H1 (cell line): Measurements from ENCODE around the gene LRTM2. TPM values are rescaled to one million over a fixed set of nuclear protein-coding genes. Genes with fewer than 3 reads are reported as not detected.

Experiments used
- CTCF ChIA-PET: fragments of 300-600 bp; sonication (Branson Sonifier 250); formaldehyde crosslinking; loops from one replicate; lab custom pipeline; 2021; ENCODE audit not compliant: partially characterized antibody; lab: Charles Lee
- POLR2A ChIA-PET: fragments of 300-600 bp; sonication (Branson Sonifier 250); formaldehyde crosslinking; loops from one replicate; lab custom pipeline; 2021; ENCODE audit warnings: inconsistent platforms; ENCODE audit not compliant: partially characterized antibody; lab: Charles Lee
- DNase-seq, 2 experiments: peaks; one replicate each; pipeline versions ENCODE4 v3.0.0 to v3.0.0-alpha.2; 2010 to 2022; ENCODE audit warnings: low spot score in 2 of 2, low read depth in 1 of 2, mixed read lengths in 1 of 2
- FAIRE-seq: peaks from 2 replicates; lab custom pipeline; 2011; peaks lifted over from hg19 to GRCh38; lab: Jason Lieb, UNC
- H2AFZ ChIP-seq: 2 replicates; pipeline ENCODE4 v1.8.1; 2012; ENCODE audit warnings: low read length, inconsistent platforms
- H2AK5ac ChIP-seq: 2 replicates; pipeline ENCODE4 v1.6.1; 2013; ENCODE audit warnings: low read depth, low read length
- H2BK120ac ChIP-seq: replicated peaks from 2 replicates; pipeline ENCODE3; 2013; ENCODE audit warnings: low read depth, low read length, inconsistent platforms
- H2BK12ac ChIP-seq: 2 replicates; pipeline ENCODE4 v1.6.1; 2013; ENCODE audit warnings: low read depth, low read length
- H2BK15ac ChIP-seq: 2 replicates; pipeline ENCODE4 v1.6.1; 2013; ENCODE audit warnings: low read length
- H2BK20ac ChIP-seq: 2 replicates; pipeline ENCODE4 v1.6.1; 2013; ENCODE audit warnings: low read length
- H2BK5ac ChIP-seq: 2 replicates; pipeline ENCODE4 v1.6.1; 2013; ENCODE audit warnings: low read depth, low read length
- H3K14ac ChIP-seq: 2 replicates; pipeline ENCODE4 v1.6.1; 2013; ENCODE audit warnings: inconsistent platforms; ENCODE audit not compliant: insufficient read length
- H3K18ac ChIP-seq: 2 replicates; pipeline ENCODE4 v1.6.1; 2013; ENCODE audit warnings: low read length; ENCODE audit errors: extremely low read depth
- H3K23ac ChIP-seq: 2 replicates; pipeline ENCODE4 v1.6.1; 2013; ENCODE audit warnings: inconsistent platforms; ENCODE audit not compliant: insufficient read length
- H3K23me2 ChIP-seq: 2 replicates; pipeline ENCODE4 v1.6.1; 2013; ENCODE audit warnings: low read depth, low read length
- H3K27ac ChIP-seq: 2 replicates; pipeline ENCODE4 v1.6.1; 2011; ENCODE audit warnings: low read depth, low read length, inconsistent platforms
- H3K27me3 ChIP-seq, 4 experiments: replicated peaks in 1 of 4; 1 replicate in 1 of 4; 2 replicates in 3 of 4; pipeline versions ENCODE4 v1.6.1 to v1.8.1; 2011 to 2013; ENCODE audit warnings: low read length in 3 of 4, mild to moderate bottlenecking in 3 of 4, inconsistent platforms in 2 of 4, mixed read lengths in 2 of 4, moderate library complexity in 1 of 4; ENCODE audit not compliant: control insufficient read depth in 3 of 4, insufficient read depth in 3 of 4; ENCODE audit errors: extremely low read depth in 1 of 4
- H3K36me3 ChIP-seq, 4 experiments: 2 replicates each; pipeline versions ENCODE4 v1.6.1 to v1.8.1; 2011 to 2013; ENCODE audit warnings: mild to moderate bottlenecking in 4 of 4, low read length in 3 of 4, moderate library complexity in 2 of 4, control low read depth in 1 of 4, inconsistent platforms in 1 of 4; ENCODE audit not compliant: insufficient read depth in 4 of 4, control insufficient read depth in 2 of 4
- H3K4ac ChIP-seq: replicated peaks from 2 replicates; pipeline ENCODE3; 2013; ENCODE audit warnings: low read length, low read depth, mixed read lengths, inconsistent platforms; ENCODE audit not compliant: insufficient read length
- H3K4me1 ChIP-seq, 4 experiments: replicated peaks in 1 of 4; 1 replicate in 1 of 4; 2 replicates in 3 of 4; pipeline versions ENCODE4 v1.6.1 to v1.8.1; 2011 to 2013; ENCODE audit warnings: low read length in 3 of 4, inconsistent platforms in 2 of 4, mixed read lengths in 1 of 4; ENCODE audit not compliant: insufficient read depth in 4 of 4, control insufficient read depth in 3 of 4
- H3K4me2 ChIP-seq, 2 experiments: 2 replicates each; pipeline versions ENCODE4 v1.6.1 to v1.8.1; 2011 to 2013; ENCODE audit warnings: low read depth in 2 of 2, low read length in 2 of 2, control low read depth in 1 of 2, inconsistent platforms in 1 of 2, mild to moderate bottlenecking in 1 of 2; ENCODE audit not compliant: insufficient read depth in 1 of 2
- H3K4me3 ChIP-seq, 4 experiments: fragments of 200-600, 300-600 bp in 1 of 4; sonication (generic), shearing (Covaris generic), sonication (Bioruptor Twin) in 1 of 4; 2 replicates each; pipeline versions ENCODE4 v1.5.1 to v1.8.1; 2011 to 2016; ENCODE audit warnings: low read length in 4 of 4, low read depth in 3 of 4, control low read depth in 2 of 4, inconsistent platforms in 2 of 4, mild to moderate bottlenecking in 2 of 4, mixed read lengths in 1 of 4, moderate library complexity in 1 of 4; ENCODE audit not compliant: insufficient read depth in 2 of 4; ENCODE audit errors: extremely low read depth in 1 of 4
- H3K56ac ChIP-seq: replicated peaks from 2 replicates; pipeline ENCODE3; 2013; ENCODE audit warnings: low read depth, mild to moderate bottlenecking, mixed read lengths, low read length, inconsistent platforms; ENCODE audit not compliant: insufficient read length
- H3K79me1 ChIP-seq: 2 replicates; pipeline ENCODE4 v1.6.1; 2013; ENCODE audit warnings: low read depth, low read length, control low read depth
- H3K79me2 ChIP-seq, 2 experiments: 2 replicates each; pipeline versions ENCODE4 v1.6.1 to v1.8.1; 2012 to 2013; ENCODE audit warnings: low read length in 2 of 2, mild to moderate bottlenecking in 2 of 2, inconsistent platforms in 1 of 2; ENCODE audit not compliant: insufficient read depth in 2 of 2, control insufficient read depth in 1 of 2
- H3K9ac ChIP-seq, 4 experiments: replicated peaks in 1 of 4; 1 replicate in 1 of 4; 2 replicates in 3 of 4; pipeline versions ENCODE4 v1.6.1 to v1.8.1; 2011 to 2013; ENCODE audit warnings: low read depth in 3 of 4, low read length in 3 of 4, control low read depth in 2 of 4, mild to moderate bottlenecking in 2 of 4, moderate library complexity in 2 of 4, inconsistent platforms in 1 of 4; ENCODE audit errors: extremely low read depth in 1 of 4
- H3K9me3 ChIP-seq, 2 experiments: 2 replicates each; pipeline versions ENCODE4 v1.6.1 to v1.8.1; 2012 to 2013; ENCODE audit warnings: mild to moderate bottlenecking in 2 of 2, moderate library complexity in 2 of 2, control low read depth in 1 of 2, inconsistent platforms in 1 of 2, low read depth in 1 of 2, low read length in 1 of 2, mixed read lengths in 1 of 2; ENCODE audit not compliant: insufficient read depth in 2 of 2
- H4K20me1 ChIP-seq, 2 experiments: replicated peaks in 1 of 2; 2 replicates each; pipeline versions ENCODE3 to v1.8.1; 2011 to 2013; ENCODE audit warnings: inconsistent platforms in 2 of 2, low read length in 2 of 2, mild to moderate bottlenecking in 1 of 2; ENCODE audit not compliant: insufficient read depth in 2 of 2, control insufficient read depth in 1 of 2
- H4K5ac ChIP-seq: 2 replicates; pipeline ENCODE4 v1.6.1; 2013; ENCODE audit warnings: low read length, low read depth, mixed read lengths, inconsistent platforms; ENCODE audit not compliant: insufficient read length
- H4K8ac ChIP-seq: 2 replicates; pipeline ENCODE4 v1.8.0; 2013; ENCODE audit warnings: mild to moderate bottlenecking, moderate library complexity, low read length, inconsistent platforms; ENCODE audit not compliant: insufficient read depth; ENCODE audit errors: extremely low read depth
- H4K91ac ChIP-seq: replicated peaks from 2 replicates; pipeline ENCODE3; 2013; ENCODE audit warnings: low read length, mixed read lengths, inconsistent platforms; ENCODE audit not compliant: insufficient read length
- ASH2L ChIP-seq: fragments of 200-600, 300-600 bp; sonication (generic); IDR thresholded peaks from one replicate; pipeline ENCODE4 v1.7.1; 2017; ENCODE audit warnings: low read length
- ATF3 ChIP-seq: IDR thresholded peaks from 2 replicates; pipeline ENCODE4 v1.6.1; 2011; ENCODE audit warnings: low read depth, mild to moderate bottlenecking, low read length; ENCODE audit not compliant: insufficient read depth
- BCL11A ChIP-seq, 2 experiments: IDR thresholded peaks; one replicate each; pipeline ENCODE4 v1.6.1; 2011; ENCODE audit warnings: low read depth in 2 of 2, low read length in 2 of 2, mild to moderate bottlenecking in 2 of 2
- CBX5 ChIP-seq: fragments of 300-800, 300-1000 bp; sonication (generic); IDR thresholded peaks from 2 replicates; pipeline ENCODE4 v1.7.1; 2016; ENCODE audit warnings: antibody characterized with exemption, low read length, low read depth
- E2F6 ChIP-seq: IDR thresholded peaks from 2 replicates; pipeline ENCODE4 v1.6.1; 2012; ENCODE audit warnings: inconsistent platforms
- FOSL1 ChIP-seq: IDR thresholded peaks from 2 replicates; pipeline ENCODE4 v1.6.1; 2011; ENCODE audit warnings: mild to moderate bottlenecking, low read depth, low read length, moderate library complexity; ENCODE audit not compliant: insufficient read depth
- JUN ChIP-seq: IDR thresholded peaks from 2 replicates; pipeline ENCODE4 v1.6.1; 2011; ENCODE audit warnings: low read depth, mild to moderate bottlenecking, improper control_type of control experiment, low read length
- POLR2A ChIP-seq, 2 experiments: IDR thresholded peaks; 1 replicate in 1 of 2; 2 replicates in 1 of 2; pipeline ENCODE4 v1.6.1; 2011; ENCODE audit warnings: low read depth in 2 of 2, low read length in 2 of 2, mild to moderate bottlenecking in 2 of 2; ENCODE audit errors: control extremely low read depth in 1 of 2
- POU5F1 ChIP-seq: IDR thresholded peaks from 2 replicates; pipeline ENCODE4 v1.6.1; 2011; ENCODE audit warnings: low read depth, mild to moderate bottlenecking, low read length, moderate library complexity
- RXRA ChIP-seq: IDR thresholded peaks from 2 replicates; pipeline ENCODE4 v1.6.1; 2011; ENCODE audit warnings: low read depth, mild to moderate bottlenecking, low read length, moderate library complexity; ENCODE audit not compliant: insufficient read depth
- SIN3A ChIP-seq, 2 experiments: IDR thresholded peaks in 1 of 2; conservative IDR thresholded peaks in 1 of 2; 2 replicates each; pipeline ENCODE4 v1.6.1; 2011 to 2012; ENCODE audit warnings: low read length in 2 of 2, improper control_type of control experiment in 1 of 2, low read depth in 1 of 2, mild to moderate bottlenecking in 1 of 2
- SP2 ChIP-seq: IDR thresholded peaks from 2 replicates; pipeline ENCODE4 v1.6.1; 2012; ENCODE audit warnings: mild to moderate bottlenecking, low read length, inconsistent platforms
- YY1 ChIP-seq: IDR thresholded peaks from 2 replicates; pipeline ENCODE4 v1.6.1; 2011; ENCODE audit warnings: low read depth, mild to moderate bottlenecking, low read length
- WGBS, 2 experiments: shearing (Covaris generic) in 1 of 2; methylation state at CpG; one replicate each; pipeline versions ENCODE4 v1.1.6 to v1.1.7; 2013 to 2015; ENCODE audit warnings: low lambda C conversion rate in 2 of 2, mixed read lengths in 2 of 2, inconsistent platforms in 1 of 2, low coverage in 1 of 2, missing lambda C conversion rate in 1 of 2; ENCODE audit not compliant: insufficient replicate concordance in 2 of 2, insufficient coverage in 1 of 2, insufficient read length in 1 of 2; ENCODE audit errors: extremely low coverage in 1 of 2, missing lambda C conversion rate in 1 of 2; 5-methylcytosine and 5-hydroxymethylcytosine counted together
- polyA plus RNA-seq, 7 experiments: library from polyadenylated mRNA; depleted of rRNA in 3 of 7; stranded (reverse) in 5 of 7; unstranded in 2 of 7; fragments of >200 nt in 5 of 7; fragments of 200-250 nt in 2 of 7; gene quantifications; 1 replicate in 5 of 7; 2 replicates in 1 of 7; 4 replicates in 1 of 7; pipeline versions ENCODE4 v1.2.1 to v1.2.3, GENCODE V29; 2011 to 2013; ENCODE audit warnings: missing spikeins in 2 of 7, mixed read lengths in 2 of 7
- total RNA-seq: library from RNA; stranded (reverse); fragmentation: NEBNext Ultra II Directional; extraction: Animal tissue kit (Norgen Biotek cat#: 25700); gene quantifications from 2 replicates; pipeline ENCODE4 v1.2.1, GENCODE V29; 2021

Gene LRTM2
- total and polyA plus RNA-seq, 2 of the 8 experiments (the other 6 are each of a cell fraction or from before 2014, with no cell fraction given) = 0.06 TPM; not detected in 1

GRCh38 chr12:1880153-1880845 is 59.9 kb downstream of the LRTM2 start:
- no peaks in the 10 kb centered on the region for H3K36me3 ChIP-seq
- H3K4me2 ChIP-seq = no peak overlapping the region
- H3K23me2 ChIP-seq = no peaks in the 10 kb centered on the region
- H3K23ac ChIP-seq = no peak overlapping the region
- no peaks in the 10 kb centered on the region for H3K27me3 ChIP-seq
- no peak for DNase-seq
- H2BK5ac ChIP-seq = no peak overlapping the region
- no peak overlapping the region for H4K8ac ChIP-seq
- no peak overlapping the region for H3K18ac ChIP-seq
- H3K14ac ChIP-seq = no peak overlapping the region
- no peak overlapping the region for H3K4me3 ChIP-seq
- no peak overlapping the region for H2BK12ac ChIP-seq
- no peak overlapping the region for H2BK20ac ChIP-seq
- 94% methylated on average over 18 of the region's 18 CpGs; no CpG with 5 or more reads in 1 of the 2 experiments for WGBS, 2 experiments
- H3K4me1 ChIP-seq = no peaks in the 10 kb centered on the region
- no peak overlapping the region for H2AK5ac ChIP-seq
- POLR2A ChIA-PET = no interaction called here
- no peak overlapping the region for H2AFZ ChIP-seq
- no peaks in the 10 kb centered on the region for H3K79me1 ChIP-seq
- H4K20me1 ChIP-seq = no peaks in the 10 kb centered on the region
- H3K9me3 ChIP-seq = no peaks in the 10 kb centered on the region; a peak in 1 of 4 replicates
- no peak overlapping the region for H4K5ac ChIP-seq
- no peak overlapping the region for H2BK15ac ChIP-seq
- no peak overlapping the region for H3K27ac ChIP-seq
- H3K56ac ChIP-seq = no peak overlapping the region
- no peaks in the 10 kb centered on the region for H3K79me2 ChIP-seq
- H3K9ac ChIP-seq = no peak overlapping the region
- H2BK120ac ChIP-seq = no peak overlapping the region
- no peak overlapping the region for H4K91ac ChIP-seq
- CTCF ChIA-PET = interaction anchor here (0.6 to 1.5 kb wide), 2 partner anchors 89 to 332 kb away, joined by 3 read pairs; no protein-coding TSS in a partner anchor
- H3K4ac ChIP-seq = no peak overlapping the region
- no peak for FAIRE-seq
- TF ChIP-seq CBX5 (no peak), BCL11A (IDR thresholded peaks at IDR 0.05; ENCODE audit: low read depth in 2 of 2, low read length in 2 of 2) (no peak), RXRA (no peak), ATF3 (no peak), POLR2A (IDR thresholded peaks at IDR 0.05; ENCODE audit: control extremely low read depth in 1 of 2, low read depth in 2 of 2, low read length in 2 of 2) (no peak), E2F6 (no peak), SP2 (no peak), JUN (no peak), SIN3A (conservative IDR thresholded peaks at IDR 0.05 in 1 of 2, IDR thresholded peaks at IDR 0.05 in 1 of 2; ENCODE audit: low read depth in 1 of 2, low read length in 2 of 2) (no peak), FOSL1 (no peak), ASH2L (no peak), POU5F1 (no peak), YY1 (no peak)
